Vagina (tissue), 2 donors: ENCODE results near the gene ANKRD2. TPM values are rescaled to one million over a fixed set of nuclear protein-coding genes. Genes with fewer than 3 reads are reported as not detected.

ENCODE experiments used
- DNase-seq, 2 donors: peaks; one replicate each; pipeline ENCODE4 v3.0.0-alpha.2; 2017; ENCODE audit errors: extremely low spot score in 2 of 2
- H3K27ac ChIP-seq: fragments of 200-600 bp; sonication (generic); one replicate; pipeline ENCODE4 v1.5.1; 2019
- H3K27me3 ChIP-seq: fragments of 200-600 bp; sonication (generic); one replicate; pipeline ENCODE4 v1.5.1; 2019
- H3K36me3 ChIP-seq, 2 donors: fragments of 200-600 bp; sonication (generic); one replicate each; pipeline ENCODE4 v1.5.1; 2017 to 2019
- H3K4me1 ChIP-seq: fragments of 200-600 bp; sonication (generic); one replicate; pipeline ENCODE4 v1.5.1; 2019
- H3K4me3 ChIP-seq, 2 donors: fragments of 200-600 bp; sonication (generic); 1 replicate in 1 of 2; 2 replicates in 1 of 2; pipeline ENCODE4 v1.5.1; 2016 to 2019
- H3K9me3 ChIP-seq: fragments of 200-600 bp; sonication (generic); one replicate; pipeline ENCODE4 v1.5.1; 2019
- POLR2A ChIP-seq, 2 donors: fragments of 450-650 bp; IDR thresholded peaks; one replicate each; pipeline ENCODE4 v1.6.1; 2017; ENCODE audit warnings: antibody characterized with exemption in 2 of 2, mild to moderate bottlenecking in 2 of 2, moderate library complexity in 2 of 2
- POLR2AphosphoS5 ChIP-seq, 2 donors: sonication (generic); formaldehyde crosslinking; IDR thresholded peaks; one replicate each; pipeline ENCODE4 v1.9.0; 2017; ENCODE audit warnings: antibody characterized with exemption in 2 of 2, mild to moderate bottlenecking in 2 of 2, low read depth in 1 of 2; ENCODE audit not compliant: insufficient read depth in 1 of 2
- intact Hi-C: fragments of 100-400 bp; cut with DNase I; formaldehyde crosslinking; loops from one replicate; pipeline ENCODE4 v1.15.1; 2023
- total RNA-seq: library from RNA; depleted of rRNA; stranded (reverse); fragments of >200 nt; gene quantifications from one replicate; pipeline ENCODE4 v1.2.3, GENCODE V29; 2016
- TF ChIP-seq, protein P1 (sequence below), 3 experiments: fragments of 450-650 bp in 2 of 3; fragments of 200-600 bp in 1 of 3; sonication (generic) in 1 of 3; IDR thresholded peaks; one replicate each; pipeline ENCODE4 v1.5.1; 2017 to 2019; ENCODE audit warnings: antibody characterized with exemption in 3 of 3, mild to moderate bottlenecking in 2 of 3, moderate library complexity in 2 of 3

Gene ANKRD2
- total RNA-seq, 1 donor from 2014 or later, result not detected

- H3K27me3 ChIP-seq, result no peaks in the 10 kb centered on the region
- no peak overlapping the region for H3K4me3 ChIP-seq
- intact Hi-C loops, result no loop called here
- peaks cover 0 to 6% of the 10 kb centered on the region in 2 donors for H3K36me3 ChIP-seq
- H3K27ac ChIP-seq, result no peak overlapping the region
- no peak for DNase-seq
- TF ChIP-seq POLR2A (IDR thresholded peaks at IDR 0.05), result no peak
- TF ChIP-seq, protein P1, sequence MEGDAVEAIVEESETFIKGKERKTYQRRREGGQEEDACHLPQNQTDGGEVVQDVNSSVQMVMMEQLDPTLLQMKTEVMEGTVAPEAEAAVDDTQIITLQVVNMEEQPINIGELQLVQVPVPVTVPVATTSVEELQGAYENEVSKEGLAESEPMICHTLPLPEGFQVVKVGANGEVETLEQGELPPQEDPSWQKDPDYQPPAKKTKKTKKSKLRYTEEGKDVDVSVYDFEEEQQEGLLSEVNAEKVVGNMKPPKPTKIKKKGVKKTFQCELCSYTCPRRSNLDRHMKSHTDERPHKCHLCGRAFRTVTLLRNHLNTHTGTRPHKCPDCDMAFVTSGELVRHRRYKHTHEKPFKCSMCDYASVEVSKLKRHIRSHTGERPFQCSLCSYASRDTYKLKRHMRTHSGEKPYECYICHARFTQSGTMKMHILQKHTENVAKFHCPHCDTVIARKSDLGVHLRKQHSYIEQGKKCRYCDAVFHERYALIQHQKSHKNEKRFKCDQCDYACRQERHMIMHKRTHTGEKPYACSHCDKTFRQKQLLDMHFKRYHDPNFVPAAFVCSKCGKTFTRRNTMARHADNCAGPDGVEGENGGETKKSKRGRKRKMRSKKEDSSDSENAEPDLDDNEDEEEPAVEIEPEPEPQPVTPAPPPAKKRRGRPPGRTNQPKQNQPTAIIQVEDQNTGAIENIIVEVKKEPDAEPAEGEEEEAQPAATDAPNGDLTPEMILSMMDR (IDR thresholded peaks at IDR 0.05), result no peak
- no peak for TF ChIP-seq POLR2AphosphoS5 (IDR thresholded peaks at IDR 0.05; ENCODE audit: insufficient read depth in 1 of 2, low read depth in 1 of 2)
- no peaks in the 10 kb centered on the region for H3K4me1 ChIP-seq
- H3K9me3 ChIP-seq, result no peaks in the 10 kb centered on the region
These were observed 9.2 kb upstream of the ANKRD2 start for GRCh38 chr10:97563337-97563736.

GRCh38 chr10:97564776-97565175 is 7.8 kb upstream of the ANKRD2 start:
- no peak overlapping the region for H3K27ac ChIP-seq
- TF ChIP-seq, protein P1 (IDR thresholded peaks at IDR 0.05), result no peak
- no peak for TF ChIP-seq POLR2A (IDR thresholded peaks at IDR 0.05)
- TF ChIP-seq POLR2AphosphoS5 (IDR thresholded peaks at IDR 0.05; ENCODE audit: insufficient read depth in 1 of 2, low read depth in 1 of 2), result no peak
- no peak overlapping the region for H3K4me3 ChIP-seq
- H3K4me1 ChIP-seq, result peaks cover under 1% of the 10 kb centered on the region
- H3K9me3 ChIP-seq, result no peaks in the 10 kb centered on the region
- no peak for DNase-seq
- H3K27me3 ChIP-seq, result no peaks in the 10 kb centered on the region
- peaks cover 0 to 18% of the 10 kb centered on the region in 2 donors for H3K36me3 ChIP-seq
- intact Hi-C loops, result no loop called here

GRCh38 chr10:97566336-97566996 is 6.1 kb upstream of the ANKRD2 start:
- no peak for DNase-seq
- TF ChIP-seq POLR2A (IDR thresholded peaks at IDR 0.05), result no peak
- no peak for TF ChIP-seq POLR2AphosphoS5 (IDR thresholded peaks at IDR 0.05; ENCODE audit: insufficient read depth in 1 of 2, low read depth in 1 of 2)
- TF ChIP-seq, protein P1 (IDR thresholded peaks at IDR 0.05), result no peak
- H3K27me3 ChIP-seq, result no peaks in the 10 kb centered on the region
- intact Hi-C loops, result no loop called here
- H3K36me3 ChIP-seq, result peaks cover 0 to 25% of the 10 kb centered on the region in 2 donors
- H3K27ac ChIP-seq, result no peak overlapping the region
- H3K4me1 ChIP-seq, result peaks cover 17% of the 10 kb centered on the region
- no peak overlapping the region for H3K4me3 ChIP-seq
- H3K9me3 ChIP-seq, result no peaks in the 10 kb centered on the region

GRCh38 chr10:97567891-97568290 is 4.7 kb upstream of the ANKRD2 start:
- Histone ChIP-seq H3K27ac (no peak overlapping the region), H3K4me1 (peaks cover 29% of the 10 kb centered on the region), H3K36me3 (peaks cover 0 to 25% of the 10 kb centered on the region in 2 donors), H3K27me3 (no peaks in the 10 kb centered on the region), H3K4me3 (no peak overlapping the region), H3K9me3 (no peaks in the 10 kb centered on the region)
- intact Hi-C loops, result no loop called here
- TF ChIP-seq POLR2A (IDR thresholded peaks at IDR 0.05), result no peak
- no peak for TF ChIP-seq POLR2AphosphoS5 (IDR thresholded peaks at IDR 0.05; ENCODE audit: insufficient read depth in 1 of 2, low read depth in 1 of 2)
- TF ChIP-seq, protein P1 (IDR thresholded peaks at IDR 0.05), result no peak
- DNase-seq, result no peak

DNA sequence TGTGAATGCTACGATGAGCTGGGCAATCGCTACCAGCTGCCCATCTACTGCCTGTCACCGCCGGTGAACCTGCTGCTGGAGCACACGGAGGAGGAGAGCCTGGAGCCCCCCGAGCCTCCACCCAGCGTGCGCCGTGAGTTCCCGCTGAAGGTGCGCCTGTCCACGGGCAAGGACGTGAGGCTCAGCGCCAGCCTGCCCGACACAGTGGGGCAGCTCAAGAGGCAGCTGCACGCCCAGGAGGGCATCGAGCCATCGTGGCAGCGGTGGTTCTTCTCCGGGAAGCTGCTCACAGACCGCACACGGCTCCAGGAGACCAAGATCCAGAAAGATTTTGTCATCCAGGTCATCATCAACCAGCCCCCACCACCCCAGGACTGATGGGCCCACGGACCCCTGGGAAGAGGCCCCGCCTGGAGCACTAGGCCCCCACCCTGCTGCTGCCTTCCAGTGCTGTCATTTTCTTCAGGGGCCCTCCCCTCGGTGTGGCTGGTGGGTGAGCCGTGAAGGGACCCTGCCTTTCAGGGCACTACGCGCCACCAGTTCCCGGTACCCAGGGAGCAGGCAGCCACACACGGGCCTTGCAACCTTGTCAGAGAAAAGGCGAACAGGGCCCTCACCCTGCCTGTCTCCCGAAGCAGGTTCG is 2.3 kb upstream of the ANKRD2 start:
- no peak overlapping the region for H3K4me3 ChIP-seq
- H3K27ac ChIP-seq, result peak overlapping the region; percentile 53
- DNase-seq, result no peak
- H3K4me1 ChIP-seq, result peaks cover 41% of the 10 kb centered on the region
- intact Hi-C loops, result loop anchor here (5.0 kb wide), 1 partner anchor 42 kb away; no protein-coding TSS in a partner anchor
- H3K36me3 ChIP-seq, result peaks cover 0 to 25% of the 10 kb centered on the region in 2 donors
- TF ChIP-seq POLR2A (IDR thresholded peaks at IDR 0.05), result no peak
- no peak for TF ChIP-seq POLR2AphosphoS5 (IDR thresholded peaks at IDR 0.05; ENCODE audit: insufficient read depth in 1 of 2, low read depth in 1 of 2)
- TF ChIP-seq, protein P1 (IDR thresholded peaks at IDR 0.05), result no peak
- H3K27me3 ChIP-seq, result no peaks in the 10 kb centered on the region
- no peaks in the 10 kb centered on the region for H3K9me3 ChIP-seq
